Suprapubic skin (tissue), 4 donors: ENCODE results near the gene DHX30. TPM values are rescaled to one million over a fixed set of nuclear protein-coding genes. Genes with fewer than 3 reads are reported as not detected.

Experiments
- DNase-seq, 2 donors: peaks; one replicate each; pipeline ENCODE4 v3.0.0-alpha.2; 2019; ENCODE audit warnings: low spot score in 2 of 2
- H3K27ac ChIP-seq: fragments of 200-600 bp; sonication (generic); one replicate; pipeline ENCODE4 v1.5.1; 2019
- H3K27me3 ChIP-seq: fragments of 200-600 bp; sonication (generic); one replicate; pipeline ENCODE4 v1.5.1; 2019
- H3K36me3 ChIP-seq: fragments of 200-600 bp; sonication (generic); one replicate; pipeline ENCODE4 v1.5.1; 2019
- H3K4me1 ChIP-seq: fragments of 200-600 bp; sonication (generic); one replicate; pipeline ENCODE4 v1.5.1; 2019
- H3K4me3 ChIP-seq: fragments of 200-600 bp; sonication (generic); one replicate; pipeline ENCODE4 v1.5.1; 2019; ENCODE audit warnings: mild to moderate bottlenecking
- H3K9me3 ChIP-seq: fragments of 200-600 bp; sonication (generic); one replicate; pipeline ENCODE4 v1.5.1; 2019
- CTCF ChIP-seq, 2 donors: fragments of 200-600 bp in 1 of 2; fragments of 450-650 bp in 1 of 2; sonication (generic) in 1 of 2; IDR thresholded peaks; one replicate each; pipeline ENCODE4 v1.5.1; 2016 to 2019; ENCODE audit warnings: antibody characterized with exemption in 2 of 2, mild to moderate bottlenecking in 1 of 2, moderate library complexity in 1 of 2
- EP300 ChIP-seq: sonication (generic); formaldehyde crosslinking; IDR thresholded peaks from one replicate; pipeline ENCODE4 v1.6.1; 2017; ENCODE audit warnings: antibody characterized with exemption
- POLR2A ChIP-seq, 2 donors: fragments of 450-650 bp; IDR thresholded peaks; one replicate each; pipeline ENCODE4 v1.6.1; 2017; ENCODE audit warnings: antibody characterized with exemption in 2 of 2, mild to moderate bottlenecking in 2 of 2, moderate library complexity in 2 of 2
- POLR2AphosphoS5 ChIP-seq, 3 donors: sonication (generic); formaldehyde crosslinking; IDR thresholded peaks; one replicate each; pipeline ENCODE4 v1.6.1; 2017; ENCODE audit warnings: antibody characterized with exemption in 3 of 3
- WGBS: methylation state at CpG from one replicate; pipeline ENCODE4 v1.1.5; 2018; 5-methylcytosine and 5-hydroxymethylcytosine counted together
- total RNA-seq, 4 donors: library from RNA; depleted of rRNA; stranded (reverse); fragments of >200 nt; gene quantifications; one replicate each; pipeline ENCODE4 v1.1.0, GENCODE V29; 2016

Gene DHX30
- total RNA-seq, 4 donors from 2014 or later, result 56.7 to 74.1 (median 69.4) TPM

- H3K4me1 ChIP-seq, result no peaks in the 10 kb centered on the region
These were observed 49.1 kb downstream of the DHX30 start for GRCh38 chr3:47851888-47852603.

GRCh38 chr3:47852604-47853602 lies 50.0 kb downstream of the DHX30 start:
- 88% methylated on average over 25 of the region's 36 CpGs for WGBS
- no peak for TF ChIP-seq CTCF (IDR thresholded peaks at IDR 0.05)
- no peak for TF ChIP-seq EP300
- TF ChIP-seq POLR2A (IDR thresholded peaks at IDR 0.05), result no peak
- TF ChIP-seq POLR2AphosphoS5 (IDR thresholded peaks at IDR 0.05), result no peak
- no peaks in the 10 kb centered on the region for H3K27me3 ChIP-seq
- no peaks in the 10 kb centered on the region for H3K9me3 ChIP-seq
- no peak overlapping the region for H3K4me3 ChIP-seq
- no peak overlapping the region for H3K27ac ChIP-seq
- H3K36me3 ChIP-seq, result peaks cover 99% of the 10 kb centered on the region
- no peak for DNase-seq
- H3K4me1 ChIP-seq, result no peaks in the 10 kb centered on the region

More at GRCh38 chr3:47851888-47852603, 49.1 kb downstream of the DHX30 start:
- no peak overlapping the region for H3K4me3 ChIP-seq
- WGBS, result 87% methylated on average over 12 of the region's 12 CpGs
- H3K36me3 ChIP-seq, result peaks cover 100% of the 10 kb centered on the region
- no peaks in the 10 kb centered on the region for H3K9me3 ChIP-seq
- no peak for TF ChIP-seq POLR2A (IDR thresholded peaks at IDR 0.05)
- no peak for TF ChIP-seq POLR2AphosphoS5 (IDR thresholded peaks at IDR 0.05)
- TF ChIP-seq EP300, result no peak
- no peak for TF ChIP-seq CTCF (IDR thresholded peaks at IDR 0.05)
- no peak for DNase-seq
- H3K27ac ChIP-seq, result no peak overlapping the region
- no peaks in the 10 kb centered on the region for H3K27me3 ChIP-seq

GRCh38 chr3:47854267-47854666 lies 51.3 kb downstream of the DHX30 start:
- H3K27me3 ChIP-seq, result no peaks in the 10 kb centered on the region
- DNase-seq, result no peak
- no peak overlapping the region for H3K27ac ChIP-seq
- no peaks in the 10 kb centered on the region for H3K4me1 ChIP-seq
- TF ChIP-seq EP300, result no peak
- no peak for TF ChIP-seq POLR2A (IDR thresholded peaks at IDR 0.05)
- no peak for TF ChIP-seq POLR2AphosphoS5 (IDR thresholded peaks at IDR 0.05)
- no peak for TF ChIP-seq CTCF (IDR thresholded peaks at IDR 0.05)
- H3K4me3 ChIP-seq, result no peak overlapping the region
- peaks cover 97% of the 10 kb centered on the region for H3K36me3 ChIP-seq
- WGBS, result 88% methylated on average over 11 of the region's 11 CpGs
- no peaks in the 10 kb centered on the region for H3K9me3 ChIP-seq

GRCh38 chr3:47854720-47855455 lies 52.0 kb downstream of the DHX30 start:
- Histone ChIP-seq H3K36me3 (peaks cover 95% of the 10 kb centered on the region), H3K9me3 (no peaks in the 10 kb centered on the region), H3K4me1 (no peaks in the 10 kb centered on the region), H3K27me3 (no peaks in the 10 kb centered on the region), H3K4me3 (no peak overlapping the region), H3K27ac (no peak overlapping the region)
- WGBS, result 91% methylated on average over 14 of the region's 14 CpGs
- no peak for TF ChIP-seq POLR2AphosphoS5 (IDR thresholded peaks at IDR 0.05)
- TF ChIP-seq POLR2A (IDR thresholded peaks at IDR 0.05), result no peak
- no peak for DNase-seq

- H3K9me3 ChIP-seq, result no peaks in the 10 kb centered on the region
- no peak overlapping the region for H3K4me3 ChIP-seq
- TF ChIP-seq POLR2A (IDR thresholded peaks at IDR 0.05), result no peak
- no peak for TF ChIP-seq POLR2AphosphoS5 (IDR thresholded peaks at IDR 0.05)
- H3K36me3 ChIP-seq, result peaks cover 95% of the 10 kb centered on the region
- no peak for DNase-seq
- H3K27me3 ChIP-seq, result no peaks in the 10 kb centered on the region
- H3K27ac ChIP-seq, result no peak overlapping the region
- WGBS, result 82% methylated on average over 19 of the region's 21 CpGs
- no peaks in the 10 kb centered on the region for H3K4me1 ChIP-seq
These were observed 52.8 kb downstream of the DHX30 start for GRCh38 chr3:47855461-47856383.
